K562 (cell line): ENCODE data around the gene SERPINH1. TPM values are rescaled to one million over a fixed set of nuclear protein-coding genes. Genes with fewer than 3 reads are reported as not detected.

ENCODE experiments used
- EZH2 ChIP-seq: IDR thresholded peaks from 2 replicates; pipeline ENCODE4 v1.6.1; 2012; ENCODE audit warnings: low read depth, mild to moderate bottlenecking, inconsistent platforms, low read length, borderline replicate concordance
- GTF2A2 ChIP-seq: IDR thresholded peaks from 2 replicates; pipeline ENCODE4 v1.6.1; 2016; ENCODE audit warnings: mild to moderate bottlenecking, missing genetic modification characterization, missing compliant biosample characterization
- HDAC8 ChIP-seq: fragments of 450-650 bp; IDR thresholded peaks from 2 replicates; pipeline ENCODE4 v1.6.1; 2016; ENCODE audit warnings: mild to moderate bottlenecking, missing genetic modification characterization, moderate library complexity, missing compliant biosample characterization
- HLTF ChIP-seq: fragments of 450-650 bp; IDR thresholded peaks from 2 replicates; pipeline ENCODE4 v1.6.1; 2016
- JUND ChIP-seq, 2 experiments: IDR thresholded peaks; 2 replicates in 1 of 2; 3 replicates in 1 of 2; pipeline ENCODE4 v1.6.1; 2011; ENCODE audit warnings: borderline replicate concordance in 2 of 2, low read depth in 2 of 2, low read length in 2 of 2, improper control_type of control experiment in 1 of 2, missing biosample characterization in 1 of 2, missing genetic modification characterization in 1 of 2, missing genetic modification reagents in 1 of 2
- KDM1A ChIP-seq, 2 experiments: fragments of 450-650 bp; IDR thresholded peaks; 2 replicates each; pipeline ENCODE4 v1.6.1; 2016; ENCODE audit warnings: mild to moderate bottlenecking in 2 of 2
- KLF1 ChIP-seq: fragments of 450-650 bp; IDR thresholded peaks from 2 replicates; pipeline ENCODE4 v1.6.1; 2016; ENCODE audit warnings: missing genetic modification characterization, missing compliant biosample characterization
- MYC ChIP-seq, 2 experiments: fragments of 250-450 bp in 1 of 2; sonication (Bioruptor Pico) in 1 of 2; IDR thresholded peaks; 2 replicates each; pipeline versions ENCODE4 v1.5.1 to v1.6.1; 2012 to 2021; ENCODE audit warnings: low read depth in 2 of 2, borderline replicate concordance in 1 of 2, improper control_type of control experiment in 1 of 2, low read length in 1 of 2, mild to moderate bottlenecking in 1 of 2, moderate library complexity in 1 of 2
- NFXL1 ChIP-seq: fragments of 450-650 bp; formaldehyde crosslinking; IDR thresholded peaks from 2 replicates; pipeline ENCODE4 v1.4.0; 2021; ENCODE audit warnings: mild to moderate bottlenecking
- NR3C1 ChIP-seq: sonication (generic); formaldehyde crosslinking; IDR thresholded peaks from 2 replicates; pipeline ENCODE4 v1.8.1; 2022; ENCODE audit warnings: missing genetic modification reagents
- POU5F1 ChIP-seq: fragments of 150-350 bp; IDR thresholded peaks from 2 replicates; pipeline ENCODE4 v1.6.1; 2014; ENCODE audit warnings: borderline replicate concordance, low read length, low read depth, mild to moderate bottlenecking; ENCODE audit not compliant: partially characterized antibody
- PYGO2 ChIP-seq: fragments of 450-650 bp; IDR thresholded peaks from 2 replicates; pipeline ENCODE4 v1.6.1; 2016; ENCODE audit warnings: mild to moderate bottlenecking, missing genetic modification characterization, moderate library complexity, missing compliant biosample characterization
- RBM39 ChIP-seq: fragments of 200-400 bp; formaldehyde crosslinking; optimal IDR thresholded peaks from 2 replicates; pipeline ENCODE3; 2018; ENCODE audit warnings: low read depth, low read length
- SNIP1 ChIP-seq: fragments of 450-650 bp; IDR thresholded peaks from 2 replicates; pipeline ENCODE4 v1.7.1; 2017; ENCODE audit warnings: low read depth, mild to moderate bottlenecking
- TAF1 ChIP-seq: IDR thresholded peaks from 2 replicates; pipeline ENCODE4 v1.6.1; 2011; ENCODE audit warnings: mild to moderate bottlenecking, low read length, moderate library complexity; ENCODE audit not compliant: insufficient read depth, control insufficient read depth, severe bottlenecking; ENCODE audit errors: extremely low read depth
- TRIM28 ChIP-seq: fragments of 450-650 bp; IDR thresholded peaks from 2 replicates; pipeline ENCODE4 v1.6.1; 2017
- ZNF41 ChIP-seq: fragments of 250-450 bp; sonication (Bioruptor Pico); conservative IDR thresholded peaks from 2 replicates; pipeline ENCODE4 v1.4.0; 2020; ENCODE audit warnings: mild to moderate bottlenecking
- polyA plus RNA-seq, 8 experiments: library from polyadenylated mRNA; depleted of rRNA in 4 of 8; stranded (reverse) in 5 of 8; unstranded in 3 of 8; fragments of >200 nt; fragmentation: Nextera tagmentation in 2 of 8; fragmentation: Illumina TruSeq in 1 of 8; extraction: Ambion mirVana in 2 of 8; extraction: Trizol in 1 of 8; gene quantifications; 2 replicates each; pipeline versions ENCODE4 v1.2.1 to v1.2.3, GENCODE V29; 2011 to 2014; ENCODE audit warnings: inconsistent platforms in 1 of 8, missing spikeins in 1 of 8
- total RNA-seq, 7 experiments: library from RNA; depleted of rRNA in 6 of 7; stranded (reverse); fragments of >200 nt in 6 of 7; fragmentation: Illumina TruSeq in 2 of 7; extraction: Trizol in 2 of 7; gene quantifications; 2 replicates each; pipeline versions ENCODE4 v1.2.1 to v1.2.3, GENCODE V29; 2011 to 2021; ENCODE audit warnings: low replicate concordance in 1 of 7
- TF ChIP-seq, protein P1 (sequence below): fragments of 250-450 bp; sonication (Bioruptor Pico); IDR thresholded peaks from 2 replicates; pipeline ENCODE4 v1.6.1; 2021; ENCODE audit warnings: mild to moderate bottlenecking
- TF ChIP-seq, protein P2 (sequence below): sonication (generic); formaldehyde crosslinking; IDR thresholded peaks from 2 replicates; pipeline ENCODE4 v1.8.0; 2022; ENCODE audit warnings: mild to moderate bottlenecking, missing genetic modification reagents
- TF ChIP-seq, protein P3 (sequence below): IDR thresholded peaks from 3 replicates; pipeline ENCODE4 v1.6.1; 2011; ENCODE audit warnings: borderline replicate concordance, mild to moderate bottlenecking; ENCODE audit not compliant: insufficient read length, insufficient read depth
- TF ChIP-seq, protein P4 (sequence below): fragments of 450-650 bp; IDR thresholded peaks from 2 replicates; pipeline ENCODE4 v1.6.1; 2016; ENCODE audit warnings: borderline replicate concordance
- TF ChIP-seq, protein P5 (sequence below): fragments of 250-450 bp; sonication (Bioruptor Pico); IDR thresholded peaks from 2 replicates; pipeline ENCODE4 v1.8.0; 2022; ENCODE audit warnings: moderate library complexity, mild to moderate bottlenecking, inconsistent platforms

Gene SERPINH1
- total and polyA plus RNA-seq, 9 of the 15 experiments (the other 6 are each of a cell fraction or from before 2014, with no cell fraction given), result 2.8 to 106 (median 67.9) TPM

DNA sequence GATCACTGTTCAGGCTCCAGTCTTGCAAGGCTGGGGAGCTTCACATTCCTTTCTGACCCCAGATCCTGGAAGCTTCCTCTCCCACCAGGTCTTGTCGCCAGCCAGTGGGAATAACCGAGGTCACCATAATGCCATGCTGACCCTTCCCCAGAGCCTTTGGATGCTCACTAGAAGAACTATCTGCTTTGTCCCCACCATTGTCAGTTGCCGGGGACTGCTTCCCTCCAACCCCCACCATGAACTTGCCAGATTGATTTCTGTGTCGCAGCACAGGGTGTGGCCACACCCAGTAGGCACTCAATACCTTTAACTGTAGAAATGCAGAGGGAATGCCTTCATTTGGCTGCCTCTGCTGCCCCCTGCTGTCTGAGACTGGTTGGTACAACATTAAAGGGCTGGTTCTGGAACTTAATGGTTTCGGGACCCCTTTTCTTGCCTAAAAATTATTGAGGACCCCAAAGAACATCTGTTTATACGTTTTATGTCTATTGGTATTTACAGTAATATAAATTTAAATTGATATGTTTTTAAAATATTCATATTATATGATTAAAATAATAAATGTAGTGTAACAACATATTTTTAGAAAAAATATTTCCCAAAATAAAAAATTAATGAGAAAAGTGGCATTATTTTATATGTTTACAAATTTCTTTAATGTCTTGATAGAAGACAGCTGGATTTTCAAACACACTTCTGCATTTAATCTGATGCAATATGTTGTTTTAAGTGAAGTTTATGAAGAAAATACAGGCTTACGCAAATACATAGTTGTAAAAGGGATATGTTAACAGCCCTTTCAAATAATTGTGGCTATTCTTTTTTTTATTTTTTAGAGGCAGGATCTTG lies 29.6 kb upstream of the SERPINH1 start (continued):
- TF ChIP-seq POU5F1 (no peak), HLTF (no peak), JUND (IDR thresholded peaks at IDR 0.05; ENCODE audit: borderline replicate concordance, low read depth, low read length) (peak; percentile 29; the same call in 1 of the 2 replicates), JUND (tag; IDR thresholded peaks at IDR 0.05; ENCODE audit: borderline replicate concordance, low read depth, low read length) (no peak), SNIP1 (no peak), KLF1 (tag) (0 out of 2 replicates have a peak, but pooled peaks have one; percentile 43), MYC (IDR thresholded peaks at IDR 0.05; ENCODE audit: low read depth, low read length) (no peak), MYC (CRISPR knock-in tag; IDR thresholded peaks at IDR 0.05; ENCODE audit: borderline replicate concordance, low read depth) (no peak), RBM39 (no peak), TRIM28 (no peak), PYGO2 (tag) (no peak), HDAC8 (tag) (no peak), NR3C1 (no peak), TAF1 (no peak), NFXL1 (CRISPR knock-in tag) (no peak), KDM1A (IDR thresholded peaks at IDR 0.05) (peak in 1 of 2 experiments; percentile 32; a peak in 1 of 4 replicates), EZH2 (no peak), ZNF41 (CRISPR knock-in tag) (no peak), GTF2A2 (tag) (no peak)
- TF ChIP-seq, protein P1, sequence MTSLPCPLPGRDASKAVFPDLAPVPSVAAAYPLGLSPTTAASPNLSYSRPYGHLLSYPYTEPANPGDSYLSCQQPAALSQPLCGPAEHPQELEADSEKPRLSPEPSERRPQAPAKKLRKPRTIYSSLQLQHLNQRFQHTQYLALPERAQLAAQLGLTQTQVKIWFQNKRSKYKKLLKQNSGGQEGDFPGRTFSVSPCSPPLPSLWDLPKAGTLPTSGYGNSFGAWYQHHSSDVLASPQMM (CRISPR knock-in tag), result no peak
- TF ChIP-seq, protein P2, sequence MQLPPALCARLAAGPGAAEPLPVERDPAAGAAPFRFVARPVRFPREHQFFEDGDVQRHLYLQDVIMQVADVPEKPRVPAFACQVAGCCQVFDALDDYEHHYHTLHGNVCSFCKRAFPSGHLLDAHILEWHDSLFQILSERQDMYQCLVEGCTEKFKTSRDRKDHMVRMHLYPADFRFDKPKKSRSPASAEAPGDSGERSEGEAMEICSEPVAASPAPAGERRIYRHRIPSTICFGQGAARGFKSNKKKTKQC (CRISPR knock-in tag), result no peak
- TF ChIP-seq, protein P3, sequence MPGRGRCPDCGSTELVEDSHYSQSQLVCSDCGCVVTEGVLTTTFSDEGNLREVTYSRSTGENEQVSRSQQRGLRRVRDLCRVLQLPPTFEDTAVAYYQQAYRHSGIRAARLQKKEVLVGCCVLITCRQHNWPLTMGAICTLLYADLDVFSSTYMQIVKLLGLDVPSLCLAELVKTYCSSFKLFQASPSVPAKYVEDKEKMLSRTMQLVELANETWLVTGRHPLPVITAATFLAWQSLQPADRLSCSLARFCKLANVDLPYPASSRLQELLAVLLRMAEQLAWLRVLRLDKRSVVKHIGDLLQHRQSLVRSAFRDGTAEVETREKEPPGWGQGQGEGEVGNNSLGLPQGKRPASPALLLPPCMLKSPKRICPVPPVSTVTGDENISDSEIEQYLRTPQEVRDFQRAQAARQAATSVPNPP, result no peak
- TF ChIP-seq, protein P4, sequence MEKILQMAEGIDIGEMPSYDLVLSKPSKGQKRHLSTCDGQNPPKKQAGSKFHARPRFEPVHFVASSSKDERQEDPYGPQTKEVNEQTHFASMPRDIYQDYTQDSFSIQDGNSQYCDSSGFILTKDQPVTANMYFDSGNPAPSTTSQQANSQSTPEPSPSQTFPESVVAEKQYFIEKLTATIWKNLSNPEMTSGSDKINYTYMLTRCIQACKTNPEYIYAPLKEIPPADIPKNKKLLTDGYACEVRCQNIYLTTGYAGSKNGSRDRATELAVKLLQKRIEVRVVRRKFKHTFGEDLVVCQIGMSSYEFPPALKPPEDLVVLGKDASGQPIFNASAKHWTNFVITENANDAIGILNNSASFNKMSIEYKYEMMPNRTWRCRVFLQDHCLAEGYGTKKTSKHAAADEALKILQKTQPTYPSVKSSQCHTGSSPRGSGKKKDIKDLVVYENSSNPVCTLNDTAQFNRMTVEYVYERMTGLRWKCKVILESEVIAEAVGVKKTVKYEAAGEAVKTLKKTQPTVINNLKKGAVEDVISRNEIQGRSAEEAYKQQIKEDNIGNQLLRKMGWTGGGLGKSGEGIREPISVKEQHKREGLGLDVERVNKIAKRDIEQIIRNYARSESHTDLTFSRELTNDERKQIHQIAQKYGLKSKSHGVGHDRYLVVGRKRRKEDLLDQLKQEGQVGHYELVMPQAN, result no peak
- TF ChIP-seq, protein P5, sequence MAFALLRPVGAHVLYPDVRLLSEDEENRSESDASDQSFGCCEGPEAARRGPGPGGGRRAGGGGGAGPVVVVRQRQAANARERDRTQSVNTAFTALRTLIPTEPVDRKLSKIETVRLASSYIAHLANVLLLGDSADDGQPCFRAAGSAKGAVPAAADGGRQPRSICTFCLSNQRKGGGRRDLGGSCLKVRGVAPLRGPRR (CRISPR knock-in tag), result no peak
